Lower lobe of right lung (tissue), 2 donors: ENCODE results near the gene CALR. TPM values are rescaled to one million over a fixed set of nuclear protein-coding genes. Genes with fewer than 3 reads are reported as not detected.

Experiments used
- ATAC-seq, 2 donors: fragments of 200-7000 bp; cut with Tn5 transposase; one replicate each; pipeline ENCODE4 v1.9.1; 2020 to 2022; ENCODE audit warnings: mild to moderate bottlenecking in 2 of 2, moderate library complexity in 2 of 2
- DNase-seq: peaks from one replicate; pipeline ENCODE4 v3.0.0-alpha.2; 2020
- H3K27ac ChIP-seq: fragments of 200-600 bp; one replicate; pipeline ENCODE4 v1.8.0; 2022
- H3K27me3 ChIP-seq: fragments of 200-600 bp; one replicate; pipeline ENCODE4 v1.8.0; 2022; ENCODE audit warnings: low read depth
- H3K36me3 ChIP-seq: fragments of 200-600 bp; one replicate; pipeline ENCODE4 v1.8.0; 2022; ENCODE audit warnings: mild to moderate bottlenecking
- H3K4me1 ChIP-seq: fragments of 200-600 bp; one replicate; pipeline ENCODE4 v1.8.0; 2022
- H3K4me3 ChIP-seq: fragments of 200-600 bp; one replicate; pipeline ENCODE4 v1.8.0; 2022; ENCODE audit warnings: mild to moderate bottlenecking
- H3K9me3 ChIP-seq: fragments of 200-600 bp; one replicate; pipeline ENCODE4 v1.8.0; 2022
- intact Hi-C: fragments of 100-400 bp; cut with DNase I; formaldehyde crosslinking; loops from one replicate; pipeline ENCODE4 v1.11.0; 2022
- total RNA-seq: library from RNA; stranded (reverse); fragmentation: NEBNext Ultra II Directional; extraction: Animal tissue kit (Norgen Biotek cat#: 25700); gene quantifications from one replicate; pipeline ENCODE4 v1.2.1, GENCODE V29; 2021
- TF ChIP-seq, protein P1 (sequence below): fragments of 200-600 bp; IDR thresholded peaks from one replicate; pipeline ENCODE4 v1.8.0; 2022; ENCODE audit warnings: antibody characterized with exemption, mild to moderate bottlenecking
- donor health status: DM: no; HTN: yes; CAD: no; lungs with severe emphysema.

The CALR gene
- total RNA-seq, 1 donor from 2014 or later = 872 TPM

DNA sequence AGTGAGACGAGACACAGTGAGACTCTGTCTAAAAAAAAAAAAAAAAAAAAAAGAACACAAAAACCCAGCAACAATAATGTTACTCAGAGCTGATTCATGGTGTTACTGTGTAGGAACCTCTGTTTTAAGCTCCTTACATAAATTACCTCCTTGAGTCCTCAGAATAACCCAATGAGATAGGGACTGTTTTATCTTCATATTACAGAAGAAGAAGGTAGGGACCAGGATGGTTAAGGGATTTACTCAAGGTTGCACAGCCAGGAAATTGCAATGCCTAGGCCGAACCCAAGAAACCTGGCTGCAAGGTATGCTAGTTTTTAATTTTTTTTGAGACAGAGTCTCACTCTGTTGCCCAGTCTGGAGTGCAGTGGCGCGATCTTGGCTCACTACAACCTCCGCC, 29.5 kb downstream of the CALR start:
- intact Hi-C loops = no loop called here
- Histone ChIP-seq H3K4me3 (no peak overlapping the region), H3K27me3 (no peaks in the 10 kb centered on the region), H3K36me3 (no peaks in the 10 kb centered on the region), H3K9me3 (no peaks in the 10 kb centered on the region), H3K27ac (no peak overlapping the region), H3K4me1 (peaks cover 9% of the 10 kb centered on the region)
- TF ChIP-seq, protein P1, sequence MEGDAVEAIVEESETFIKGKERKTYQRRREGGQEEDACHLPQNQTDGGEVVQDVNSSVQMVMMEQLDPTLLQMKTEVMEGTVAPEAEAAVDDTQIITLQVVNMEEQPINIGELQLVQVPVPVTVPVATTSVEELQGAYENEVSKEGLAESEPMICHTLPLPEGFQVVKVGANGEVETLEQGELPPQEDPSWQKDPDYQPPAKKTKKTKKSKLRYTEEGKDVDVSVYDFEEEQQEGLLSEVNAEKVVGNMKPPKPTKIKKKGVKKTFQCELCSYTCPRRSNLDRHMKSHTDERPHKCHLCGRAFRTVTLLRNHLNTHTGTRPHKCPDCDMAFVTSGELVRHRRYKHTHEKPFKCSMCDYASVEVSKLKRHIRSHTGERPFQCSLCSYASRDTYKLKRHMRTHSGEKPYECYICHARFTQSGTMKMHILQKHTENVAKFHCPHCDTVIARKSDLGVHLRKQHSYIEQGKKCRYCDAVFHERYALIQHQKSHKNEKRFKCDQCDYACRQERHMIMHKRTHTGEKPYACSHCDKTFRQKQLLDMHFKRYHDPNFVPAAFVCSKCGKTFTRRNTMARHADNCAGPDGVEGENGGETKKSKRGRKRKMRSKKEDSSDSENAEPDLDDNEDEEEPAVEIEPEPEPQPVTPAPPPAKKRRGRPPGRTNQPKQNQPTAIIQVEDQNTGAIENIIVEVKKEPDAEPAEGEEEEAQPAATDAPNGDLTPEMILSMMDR = no peak
- ATAC-seq = no peak
- DNase-seq = no peak

DNA sequence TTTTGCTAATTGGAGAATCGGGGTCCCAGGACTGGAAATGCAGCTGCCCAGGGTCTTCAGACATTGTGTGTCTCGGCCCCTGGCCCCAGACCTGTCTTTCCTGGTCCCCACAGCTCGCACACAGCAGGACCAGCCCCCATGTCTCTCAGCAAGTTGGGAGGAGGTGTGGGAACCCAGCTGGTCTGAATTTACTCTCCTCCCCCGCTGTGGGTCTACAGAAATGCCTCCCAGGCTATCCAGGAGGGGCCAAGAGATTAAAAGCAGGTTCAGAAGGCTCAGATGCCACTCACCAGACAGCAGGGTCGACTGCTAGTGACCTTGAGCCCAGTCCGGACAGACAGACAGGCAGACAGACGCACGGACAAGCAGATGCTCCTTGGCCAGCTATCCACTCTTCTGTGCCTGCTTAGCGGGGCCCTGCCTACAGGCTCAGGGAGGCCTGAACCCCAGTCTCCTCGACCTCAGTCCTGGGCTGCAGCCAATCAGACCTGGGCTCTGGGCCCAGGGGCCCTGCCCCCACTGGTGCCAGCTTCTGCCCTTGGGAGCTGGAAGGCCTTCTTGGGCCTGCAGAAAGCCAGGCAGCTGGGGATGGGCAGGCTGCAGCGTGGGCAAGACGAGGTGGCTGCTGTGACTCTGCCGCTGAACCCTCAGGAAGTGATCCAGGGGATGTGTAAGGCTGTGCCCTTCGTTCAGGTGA, 31.0 kb downstream of the CALR start, which contains the start of gene DAND5:
Gene DAND5 (plus strand): TSS at position 285 of the 697 bp plus-strand sequence. CDS start 85 bp downstream, at position 370.
- TF ChIP-seq, protein P1 = no peak
- no peaks in the 10 kb centered on the region for H3K36me3 ChIP-seq
- intact Hi-C loops = no loop called here
- no peak within 1 kb of the TSS for H3K4me3 ChIP-seq
- ATAC-seq = no peak
- no peaks in the 10 kb centered on the region for H3K27me3 ChIP-seq
- no peak within 1 kb of the TSS for H3K27ac ChIP-seq
- no peak for DNase-seq
- no peaks in the 10 kb centered on the region for H3K9me3 ChIP-seq
- H3K4me1 ChIP-seq = peaks cover 9% of the 10 kb centered on the region

DNA sequence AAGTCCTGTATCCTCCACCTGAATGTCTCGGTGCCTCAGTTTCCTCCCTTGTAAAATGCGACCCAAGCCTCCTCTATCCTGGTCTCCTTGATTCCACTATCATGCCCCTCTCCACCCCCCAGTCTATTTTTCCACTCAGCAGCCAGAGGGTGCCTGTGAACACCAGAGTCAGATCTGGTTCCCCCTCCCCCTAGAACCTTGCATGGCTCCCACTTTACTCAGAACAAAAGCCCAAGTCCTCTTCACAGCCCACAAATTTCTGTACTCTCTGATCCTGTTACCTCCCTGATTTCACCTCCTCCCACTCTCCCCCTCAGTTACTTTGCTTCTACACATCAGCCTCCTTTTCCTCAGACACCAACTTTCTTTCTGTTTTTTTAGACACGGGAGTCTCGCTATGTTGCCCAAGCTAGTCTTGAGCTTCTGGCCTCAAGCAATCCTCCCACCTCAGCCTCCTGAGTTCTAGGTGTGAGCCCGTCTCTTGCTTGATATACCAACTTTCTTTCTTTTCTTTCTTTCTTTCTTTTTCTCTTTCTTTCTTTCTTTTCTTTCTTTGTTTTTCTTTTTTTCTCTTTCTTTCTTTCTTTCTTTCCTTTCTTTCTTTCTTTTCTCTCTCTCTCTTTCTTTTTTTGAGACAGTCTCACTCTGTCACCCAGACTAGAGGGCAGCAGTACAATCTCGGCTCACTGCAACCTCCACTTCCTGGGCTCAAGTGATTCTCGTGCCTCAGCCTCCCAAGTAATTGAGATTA, 31.8 kb downstream of the CALR start:
- H3K9me3 ChIP-seq = no peaks in the 10 kb centered on the region
- intact Hi-C loops = no loop called here
- ATAC-seq (no peak), DNase-seq (no peak)
- H3K4me1 ChIP-seq = peaks cover 7% of the 10 kb centered on the region
- H3K27me3 ChIP-seq = no peaks in the 10 kb centered on the region
- no peaks in the 10 kb centered on the region for H3K36me3 ChIP-seq
- H3K27ac ChIP-seq = no peak overlapping the region
- TF ChIP-seq, protein P1 = no peak
- H3K4me3 ChIP-seq = no peak overlapping the region

DNA sequence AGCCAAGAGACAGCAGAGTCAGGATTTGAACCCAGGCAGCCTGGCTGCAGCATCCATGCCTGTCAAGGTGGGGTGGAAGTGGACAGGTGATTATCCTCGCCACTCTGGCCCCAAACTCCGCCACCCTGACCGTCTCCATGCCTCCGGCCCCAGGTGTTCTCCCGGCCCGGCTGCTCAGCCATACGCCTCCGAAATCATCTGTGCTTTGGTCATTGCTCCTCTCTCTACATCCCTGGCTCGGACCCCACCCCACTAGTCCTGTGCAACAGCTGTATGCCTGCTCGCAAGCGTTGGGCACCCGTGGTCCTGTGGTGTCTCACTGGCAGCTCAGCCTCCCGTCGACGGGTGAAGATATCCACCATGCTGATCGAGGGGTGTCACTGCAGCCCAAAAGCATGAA, 34.8 kb downstream of the CALR start:
- H3K27me3 ChIP-seq = peaks cover 6% of the 10 kb centered on the region
- H3K4me1 ChIP-seq = peaks cover 7% of the 10 kb centered on the region
- TF ChIP-seq, protein P1 = no peak
- no peak overlapping the region for H3K27ac ChIP-seq
- no peaks in the 10 kb centered on the region for H3K36me3 ChIP-seq
- no peaks in the 10 kb centered on the region for H3K9me3 ChIP-seq
- H3K4me3 ChIP-seq = no peak overlapping the region
- intact Hi-C loops = no loop called here
- no peak for DNase-seq
- no peak for ATAC-seq

DNA sequence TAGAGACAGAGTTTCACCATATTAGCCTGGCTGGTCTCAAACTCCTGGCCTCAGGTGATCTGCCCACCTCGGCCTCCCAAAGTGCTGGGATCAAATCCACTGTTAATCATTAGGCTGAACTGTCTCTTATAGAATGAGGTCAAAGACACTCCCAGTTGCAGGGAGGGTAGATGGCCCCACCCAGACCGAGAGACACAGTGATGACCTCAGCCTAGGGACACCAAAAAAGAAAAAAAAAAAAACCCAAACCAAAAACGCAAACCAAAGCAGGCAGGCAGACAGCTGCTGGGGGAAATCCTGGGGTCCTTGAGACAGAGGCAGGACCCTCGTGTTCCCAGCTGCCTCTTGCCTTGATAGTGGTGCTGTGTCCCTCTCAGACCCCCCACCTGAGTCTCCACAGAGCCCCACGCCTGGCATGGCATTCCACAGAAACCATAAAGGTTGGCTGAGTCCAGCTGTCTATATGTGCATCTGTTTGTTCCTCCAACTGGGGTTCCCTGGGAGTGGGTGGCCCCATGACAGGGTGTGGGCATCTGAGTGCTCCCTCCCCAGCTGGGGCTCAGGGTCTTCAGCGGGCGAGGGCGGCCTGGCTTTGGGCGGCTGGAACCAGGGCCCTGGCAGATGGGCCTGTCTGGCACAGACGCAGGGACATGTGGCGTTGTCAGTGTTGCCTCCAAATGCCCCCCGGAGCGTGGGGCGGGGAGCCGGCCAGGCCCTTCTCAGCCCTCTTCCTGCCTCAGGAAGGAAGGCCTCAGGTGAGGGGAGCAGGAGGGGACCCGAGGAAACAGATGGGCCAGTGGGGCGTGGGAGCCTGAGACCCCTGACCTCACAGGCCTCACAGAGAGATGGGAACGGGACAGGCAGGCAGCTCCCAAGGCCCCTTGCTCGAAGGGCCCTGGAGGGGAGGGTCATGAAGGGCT, 36.2 kb downstream of the CALR start:
- TF ChIP-seq, protein P1 = no peak
- ATAC-seq (peak in 1 of 2 donors; percentile 4), DNase-seq (no peak)

More for the DNA sequence above, 36.2 kb downstream of the CALR start:
- Histone ChIP-seq H3K4me1 (peaks cover 8% of the 10 kb centered on the region), H3K4me3 (no peak overlapping the region), H3K27me3 (peaks cover 6% of the 10 kb centered on the region), H3K27ac (no peak overlapping the region), H3K9me3 (no peaks in the 10 kb centered on the region), H3K36me3 (no peaks in the 10 kb centered on the region)
- intact Hi-C loops = no loop called here
